GM10248 (cell line): ENCODE data around the gene ZNF652.
A peak's percentile ranks its signal among the peaks of the same experiment; 100 is the strongest.

Experiments
- CTCF ChIA-PET: fragments of 300-600 bp; sonication (Branson Sonifier 250); formaldehyde crosslinking; extraction: SDS; loops from one replicate; lab custom pipeline; 2021; ENCODE audit warnings: antibody characterized with exemption; lab: Yijun Ruan, JAX
- POLR2A ChIA-PET: fragments of 350-650 bp; sonication (Branson Sonifier 250); formaldehyde crosslinking; extraction: SDS; loops from one replicate; lab custom pipeline; 2020; ENCODE audit warnings: antibody characterized with exemption; lab: Yijun Ruan, JAX
- DNase-seq: peaks from one replicate; pipeline ENCODE4 v3.0.0; 2012; ENCODE audit errors: extremely low spot score
- TF ChIP-seq, protein P1 (sequence below): IDR thresholded peaks from 2 replicates; pipeline ENCODE4 v1.5.1; 2012; ENCODE audit warnings: mild to moderate bottlenecking, low read depth; ENCODE audit errors: extremely low read depth, missing control alignments, control extremely low read depth

ZNF652 gene

DNA sequence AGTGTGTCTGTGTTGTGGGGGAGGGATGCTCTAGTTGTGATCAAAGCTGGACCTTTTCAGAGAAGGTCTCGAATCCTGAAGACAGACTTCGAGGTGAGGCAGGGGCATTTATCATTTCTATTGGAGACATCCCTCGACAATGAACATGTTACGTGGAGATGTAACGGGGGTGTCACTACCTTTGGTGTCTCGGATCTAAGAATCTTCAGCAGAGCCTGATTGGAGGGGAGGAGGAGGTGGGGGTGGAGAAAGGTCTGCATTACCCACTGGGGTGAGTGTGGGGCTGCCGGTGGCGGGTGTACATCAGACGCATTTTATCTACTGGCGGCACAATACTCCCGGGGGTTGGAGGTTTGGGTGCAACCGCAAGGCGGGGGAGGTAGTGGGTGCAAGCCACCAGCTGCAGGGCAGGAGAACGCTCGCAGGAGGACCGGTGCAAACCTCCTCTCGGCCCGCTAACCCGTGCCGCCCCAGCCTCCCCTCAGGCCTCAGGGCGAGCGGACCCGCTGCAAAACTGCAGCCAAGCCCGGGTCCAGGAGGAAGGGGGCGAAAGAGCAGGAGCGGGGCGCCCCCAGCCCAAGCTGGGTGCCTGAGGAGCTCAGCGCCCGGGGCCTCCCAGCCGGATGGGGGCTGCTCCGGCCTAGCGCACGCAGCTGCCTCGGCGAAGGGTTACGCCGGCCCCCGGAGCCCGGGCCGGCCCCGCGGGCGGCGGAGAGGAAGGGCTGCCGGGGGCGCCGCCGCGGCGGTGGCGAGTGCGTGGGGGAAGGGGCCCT, 735 bp downstream of the ZNF652 start:
- TF ChIP-seq, protein P1, sequence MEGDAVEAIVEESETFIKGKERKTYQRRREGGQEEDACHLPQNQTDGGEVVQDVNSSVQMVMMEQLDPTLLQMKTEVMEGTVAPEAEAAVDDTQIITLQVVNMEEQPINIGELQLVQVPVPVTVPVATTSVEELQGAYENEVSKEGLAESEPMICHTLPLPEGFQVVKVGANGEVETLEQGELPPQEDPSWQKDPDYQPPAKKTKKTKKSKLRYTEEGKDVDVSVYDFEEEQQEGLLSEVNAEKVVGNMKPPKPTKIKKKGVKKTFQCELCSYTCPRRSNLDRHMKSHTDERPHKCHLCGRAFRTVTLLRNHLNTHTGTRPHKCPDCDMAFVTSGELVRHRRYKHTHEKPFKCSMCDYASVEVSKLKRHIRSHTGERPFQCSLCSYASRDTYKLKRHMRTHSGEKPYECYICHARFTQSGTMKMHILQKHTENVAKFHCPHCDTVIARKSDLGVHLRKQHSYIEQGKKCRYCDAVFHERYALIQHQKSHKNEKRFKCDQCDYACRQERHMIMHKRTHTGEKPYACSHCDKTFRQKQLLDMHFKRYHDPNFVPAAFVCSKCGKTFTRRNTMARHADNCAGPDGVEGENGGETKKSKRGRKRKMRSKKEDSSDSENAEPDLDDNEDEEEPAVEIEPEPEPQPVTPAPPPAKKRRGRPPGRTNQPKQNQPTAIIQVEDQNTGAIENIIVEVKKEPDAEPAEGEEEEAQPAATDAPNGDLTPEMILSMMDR = no peak
- DNase-seq = peak; percentile 51
- ChIA-PET POLR2A (no interaction called here), CTCF (interaction anchor here (0.9 to 1.1 kb wide), 2 partner anchors 15 to 26 kb away, joined by 3 to 4 read pairs; no protein-coding TSS in a partner anchor)

DNA sequence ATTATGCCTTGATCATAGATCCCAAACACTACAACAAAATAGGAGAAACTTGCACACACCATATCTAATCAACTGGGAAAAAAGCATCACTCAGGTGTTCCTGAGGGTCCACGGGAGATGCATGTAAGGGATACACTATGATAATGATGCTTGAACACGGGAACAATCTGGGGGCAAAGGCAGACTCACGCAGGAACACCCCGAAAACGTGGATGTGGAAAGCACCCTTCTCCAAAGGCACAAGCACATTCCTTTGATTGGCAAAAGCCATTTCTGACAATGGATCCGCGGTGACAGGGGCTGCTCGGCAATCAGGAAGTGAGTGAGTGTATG, 1.3 kb downstream of the ZNF652 start:
- DNase-seq = no peak
- CTCF ChIA-PET = interaction anchor here (1.0 to 1.2 kb wide), 3 partner anchors 26 to 45 kb away, joined by 3 to 4 read pairs (median 3); no protein-coding TSS in a partner anchor

DNA sequence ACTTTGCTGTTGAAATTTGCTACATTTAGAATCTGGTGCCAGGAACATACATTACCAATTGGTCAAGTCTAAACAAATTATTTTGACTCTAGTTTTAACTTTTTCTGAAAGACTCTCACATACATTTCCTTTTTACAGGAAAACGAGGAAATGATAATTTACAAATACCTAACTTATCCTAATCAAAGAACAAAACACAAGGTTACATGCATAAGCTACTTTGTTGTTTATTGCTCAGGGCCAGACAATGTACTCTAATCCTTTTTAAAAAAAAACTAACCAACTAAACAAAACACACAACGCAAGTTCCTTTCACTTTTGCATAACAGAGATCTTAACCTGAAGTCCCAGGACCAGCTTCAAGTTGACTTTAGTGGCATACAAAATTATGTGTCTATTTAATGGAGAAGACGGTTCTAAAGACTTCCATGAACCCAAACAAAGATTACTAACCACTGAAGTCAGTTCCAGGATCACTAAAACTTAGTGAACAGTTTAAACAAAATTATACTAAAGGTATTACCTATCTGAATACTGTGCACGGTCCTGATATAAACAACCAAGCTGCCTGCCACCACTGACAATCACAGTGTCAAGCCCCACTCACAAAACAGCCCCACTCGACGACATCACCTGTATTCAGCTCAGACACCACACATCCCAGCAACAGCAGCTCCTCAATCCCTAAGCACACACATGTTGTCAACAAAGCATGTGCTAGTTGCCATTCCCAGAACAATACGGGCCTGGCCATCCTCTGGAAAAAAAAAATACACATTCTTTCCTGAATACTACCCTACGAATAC, 1.9 kb downstream of the ZNF652 start:
- POLR2A ChIA-PET = no interaction called here
- no peak for DNase-seq
- CTCF ChIA-PET = interaction anchor here (0.9 to 2.5 kb wide), 7 partner anchors 8 to 44 kb away, joined by 3 to 22 read pairs (median 3); no protein-coding TSS in a partner anchor
- TF ChIP-seq, protein P1 = no peak

More for the DNA sequence above, 1.3 kb downstream of the ZNF652 start:
- POLR2A ChIA-PET = no interaction called here
- TF ChIP-seq, protein P1 = no peak

DNA sequence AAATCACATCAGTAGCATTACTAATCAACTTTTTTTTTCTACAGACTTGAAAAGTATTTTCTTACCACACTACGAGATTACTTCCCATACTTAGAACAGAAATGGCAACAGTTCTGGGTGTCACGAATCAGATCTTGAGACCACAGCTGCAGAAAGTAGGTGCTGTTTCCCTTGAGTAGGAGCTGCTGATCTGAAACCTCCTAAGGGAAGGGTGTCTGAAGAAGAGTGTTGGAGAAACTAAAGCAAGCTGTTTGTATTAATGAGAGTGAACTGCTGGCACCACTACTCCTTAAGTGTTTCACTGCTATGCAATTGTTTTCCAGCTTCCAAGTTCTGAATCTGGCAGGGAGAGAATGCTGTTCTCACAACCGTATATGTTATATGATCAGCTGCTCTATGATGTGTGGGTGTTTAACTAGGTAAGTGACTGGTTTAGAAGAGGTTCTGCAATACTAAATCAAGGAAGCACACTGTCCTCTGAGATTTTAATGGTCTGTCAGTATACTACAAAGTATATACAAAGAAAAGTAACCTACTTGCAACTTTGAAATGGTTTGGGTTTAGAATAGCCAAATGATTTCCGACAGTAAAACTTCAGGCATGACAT, 3.3 kb downstream of the ZNF652 start:
- ChIA-PET POLR2A (no interaction called here), CTCF (interaction anchor here (1.2 to 2.5 kb wide), 2 partner anchors 9 to 179 kb away, joined by 3 to 22 read pairs; no protein-coding TSS in a partner anchor)
- TF ChIP-seq, protein P1 = no peak
- DNase-seq = peak; percentile 38

DNA sequence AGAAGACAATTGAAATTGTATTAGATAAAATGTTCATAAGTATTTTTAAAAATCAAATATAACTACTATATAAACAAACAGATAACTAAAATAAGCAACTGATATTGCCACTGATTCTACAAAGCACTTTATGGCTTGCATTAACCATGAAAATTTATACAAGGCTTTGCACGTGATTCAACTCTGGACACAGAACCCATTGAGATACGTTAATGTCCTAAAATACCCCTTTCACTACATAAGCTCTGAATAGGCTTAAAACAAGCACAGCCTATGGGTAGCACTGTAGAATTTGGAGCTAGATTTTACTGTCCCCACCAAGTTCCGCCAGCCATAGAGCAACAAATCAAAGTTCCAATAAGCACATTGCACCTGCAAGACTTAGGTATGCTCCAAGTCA, 4.5 kb downstream of the ZNF652 start:
- ChIA-PET CTCF (interaction anchor here (1.1 to 1.8 kb wide), 3 partner anchors 11 to 178 kb away, joined by 3 to 5 read pairs (median 4); no protein-coding TSS in a partner anchor), POLR2A (no interaction called here)
- TF ChIP-seq, protein P1 = no peak
- no peak for DNase-seq

DNA sequence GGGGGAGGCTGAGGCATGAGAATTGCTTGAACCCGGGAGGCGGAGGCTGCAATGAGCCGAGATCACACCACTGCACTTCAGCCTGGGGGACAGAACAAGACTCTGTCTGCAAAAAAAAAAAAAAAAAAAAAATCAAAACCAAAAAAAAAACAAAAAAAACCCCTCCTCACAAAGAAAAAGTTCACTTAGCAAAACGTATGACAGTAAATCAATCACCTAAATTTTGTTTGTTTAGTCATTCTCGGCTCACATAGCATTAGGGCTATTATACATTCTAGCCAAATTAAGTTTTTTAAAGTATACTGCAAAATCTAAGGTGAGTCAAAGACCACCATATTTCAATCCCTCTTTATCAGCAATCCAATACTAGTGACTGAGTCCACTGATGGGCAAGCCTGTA, 5.7 kb downstream of the ZNF652 start:
- TF ChIP-seq, protein P1 = no peak
- DNase-seq = no peak
- ChIA-PET CTCF (interaction anchor here (1.1 to 1.4 kb wide), 2 partner anchors 12 to 177 kb away, joined by 3 to 5 read pairs; no protein-coding TSS in a partner anchor), POLR2A (no interaction called here)
